ENCODE measurements around the gene ASL. TPM values are rescaled to one million over a fixed set of nuclear protein-coding genes. Genes with fewer than 3 reads are reported as not detected.
A peak's percentile ranks its signal among the peaks of the same experiment; 100 is the strongest.
"Not testable (repeated sequence)": the region's sequence is repeated elsewhere in the genome, so short reads cannot be mapped to it uniquely, and the experiment has no call there.

Gene ASL
- total and polyA plus RNA-seq, 10 of the 15 experiments (the other 5 are each of a cell fraction or from before 2014, with no cell fraction given) = 0.66 to 36.7 (median 28.8) TPM

GRCh38 chr7:66075590-66076461, at the start of gene ASL (continued):
- peak; percentile 84 for TF ChIP-seq GATAD2B (conservative IDR thresholded peaks at IDR 0.05; ENCODE audit: low read depth)
- no peak for TF ChIP-seq SREBF1 (IDR thresholded peaks at IDR 0.05; ENCODE audit: low read length)
- TF ChIP-seq STAT3 (IDR thresholded peaks at IDR 0.05; ENCODE audit: low read depth, low read length) = no peak
- no peak for TF ChIP-seq USF1 (IDR thresholded peaks at IDR 0.05; ENCODE audit: borderline replicate concordance, extremely low read length, insufficient read depth, low read depth, low read length)
- TF ChIP-seq CHD2 (IDR thresholded peaks at IDR 0.05; ENCODE audit: borderline replicate concordance, low read depth, low read length) = peak; percentile 66; the same call in 1 of the 2 replicates
- TF ChIP-seq EP300 (IDR thresholded peaks at IDR 0.05; ENCODE audit: borderline replicate concordance in 1 of 2, control insufficient read depth in 1 of 2, low read depth in 2 of 2, low read length in 2 of 2) = no peak
- no peak for TF ChIP-seq BCL3 (IDR thresholded peaks at IDR 0.05; ENCODE audit: borderline replicate concordance, insufficient read depth, low read depth, low read length, poor library complexity, severe bottlenecking)
- TF ChIP-seq CBFB (IDR thresholded peaks at IDR 0.05; ENCODE audit: low read depth) = no peak
- TF ChIP-seq SREBF2 (IDR thresholded peaks at IDR 0.05; ENCODE audit: low read length) = no peak
- TF ChIP-seq ETV6 (conservative IDR thresholded peaks at IDR 0.05 in 1 of 2, IDR thresholded peaks at IDR 0.05 in 1 of 2; ENCODE audit: borderline replicate concordance in 1 of 2, low read depth in 1 of 2) = no peak
- no peak for TF ChIP-seq NR2C1 (IDR thresholded peaks at IDR 0.05)
- TF ChIP-seq MEF2B (IDR thresholded peaks at IDR 0.05; ENCODE audit: partially characterized antibody, poor library complexity, severe bottlenecking) = no peak

GRCh38 chr7:66028342-66028741, 47.3 kb upstream of the ASL start:
- H3K36me3 ChIP-seq (ENCODE audit: control insufficient read depth in 2 of 2, insufficient read depth in 2 of 2, low read length in 1 of 2); FAIRE-seq; intact Hi-C loops (cut with micrococcal nuclease; ENCODE audit: unreplicated experiment); H3K4me2 ChIP-seq (ENCODE audit: control insufficient read depth, insufficient read depth); in situ Hi-C loops (cut with MboI); POLR2A ChIA-PET; BruUV-seq (replicated peaks); H4K20me1 ChIP-seq (ENCODE audit: control insufficient read depth, insufficient read depth); H3K27ac ChIP-seq (ENCODE audit: control insufficient read depth, insufficient read depth); H3K4me3 ChIP-seq; H3K4me1 ChIP-seq (ENCODE audit: control insufficient read depth, insufficient read depth, low read length); H3K9me3 ChIP-seq (replicated peaks; ENCODE audit: control insufficient read depth, insufficient read depth, low read length); ATAC-seq; H2AFZ ChIP-seq (ENCODE audit: control insufficient read depth, low read depth, low read length); DNase-seq (ENCODE audit: low read depth, low spot score); H3K9ac ChIP-seq (ENCODE audit: control insufficient read depth, insufficient read depth, low read length); CTCF ChIA-PET; H3K27me3 ChIP-seq (replicated peaks in 1 of 2; ENCODE audit: control insufficient read depth in 2 of 2, insufficient read depth in 2 of 2, low read length in 1 of 2); SMC1A ChIA-PET (ENCODE audit: uncharacterized antibody, unreplicated experiment); H3K79me2 ChIP-seq (ENCODE audit: control insufficient read depth, insufficient read depth, low read length): not testable (repeated sequence)
- WGBS (ENCODE audit: insufficient coverage, insufficient replicate concordance, low lambda C conversion rate, missing lambda C conversion rate) = 37% methylated on average over 3 of the region's 3 CpGs
- RAD21 ChIA-PET (ENCODE audit: unreplicated experiment) = interaction anchor here (4.6 kb wide), 1 partner anchor 43 kb away, joined by 31 read pairs; no protein-coding TSS in a partner anchor

Data from GM12878 (cell line).